SK-N-SH treated with all-trans-retinoic acid at 6 μM for 48 hours (cell line): ENCODE results near the gene PPP2R2C.

Experiments used
- ATAC-seq: fragments of 200-7000 bp; cut with Tn5 transposase; 3 replicates; pipeline ENCODE4 v1.9.1; 2020; ENCODE audit warnings: mild to moderate bottlenecking, moderate library complexity
- ARNTL ChIP-seq: fragments of 450-650 bp; formaldehyde crosslinking; IDR thresholded peaks from 2 replicates; pipeline ENCODE4 v1.5.0; 2020; ENCODE audit warnings: low read depth, mild to moderate bottlenecking, moderate library complexity, borderline replicate concordance
- BACH2 ChIP-seq: fragments of 250-450 bp; sonication (Bioruptor Pico); IDR thresholded peaks from 2 replicates; pipeline ENCODE4 v1.9.0; 2021; ENCODE audit warnings: mild to moderate bottlenecking, borderline replicate concordance
- CSDC2 ChIP-seq: fragments of 250-450 bp; sonication (Bioruptor Pico); IDR thresholded peaks from 2 replicates; pipeline ENCODE4 v1.5.0; 2020; ENCODE audit warnings: mild to moderate bottlenecking, moderate library complexity
- GLIS3 ChIP-seq: fragments of 250-450 bp; sonication (Bioruptor Pico); IDR thresholded peaks from 2 replicates; pipeline ENCODE4 v1.5.0; 2020; ENCODE audit warnings: mild to moderate bottlenecking, moderate library complexity
- ISL1 ChIP-seq: fragments of 250-450 bp; sonication (Bioruptor Pico); IDR thresholded peaks from 2 replicates; pipeline ENCODE4 v2.1.2; 2022; ENCODE audit warnings: mild to moderate bottlenecking, moderate library complexity
- OSR1 ChIP-seq: fragments of 250-450 bp; sonication (Bioruptor Pico); IDR thresholded peaks from 2 replicates; pipeline ENCODE4 v1.8.0; 2022; ENCODE audit warnings: moderate library complexity, mild to moderate bottlenecking, inconsistent platforms
- PPARA ChIP-seq: fragments of 250-450 bp; sonication (Bioruptor Pico); IDR thresholded peaks from 2 replicates; pipeline ENCODE4 v1.5.0; 2020; ENCODE audit warnings: mild to moderate bottlenecking, borderline replicate concordance
- RARB ChIP-seq: fragments of 250-450 bp; sonication (Bioruptor Pico); IDR thresholded peaks from 2 replicates; pipeline ENCODE4 v1.8.0; 2021; ENCODE audit warnings: mild to moderate bottlenecking, moderate library complexity
- SNAI2 ChIP-seq: fragments of 250-450 bp; sonication (Bioruptor Pico); IDR thresholded peaks from 2 replicates; pipeline ENCODE4 v1.5.0; 2020; ENCODE audit warnings: mild to moderate bottlenecking, moderate library complexity
- ZC3H10 ChIP-seq: fragments of 250-450 bp; sonication (Bioruptor Pico); IDR thresholded peaks from 2 replicates; pipeline ENCODE4 v1.5.1; 2021; ENCODE audit warnings: mild to moderate bottlenecking, moderate library complexity
- ZFP3 ChIP-seq: fragments of 250-450 bp; sonication (Bioruptor Pico); IDR thresholded peaks from 2 replicates; pipeline ENCODE4 v1.5.0; 2020; ENCODE audit warnings: mild to moderate bottlenecking, moderate library complexity
- ZFP30 ChIP-seq: fragments of 450-650 bp; formaldehyde crosslinking; IDR thresholded peaks from 2 replicates; pipeline ENCODE4 v1.5.0; 2022; ENCODE audit warnings: mild to moderate bottlenecking, moderate library complexity
- ZNF565 ChIP-seq: fragments of 450-650 bp; formaldehyde crosslinking; conservative IDR thresholded peaks from 2 replicates; pipeline ENCODE4 v1.5.0; 2020; ENCODE audit warnings: low read depth, mild to moderate bottlenecking, moderate library complexity
- ZNF70 ChIP-seq: fragments of 450-650 bp; formaldehyde crosslinking; IDR thresholded peaks from 2 replicates; pipeline ENCODE4 v1.5.0; 2020; ENCODE audit warnings: mild to moderate bottlenecking, moderate library complexity
- ZNF8 ChIP-seq: fragments of 450-650 bp; formaldehyde crosslinking; IDR thresholded peaks from 2 replicates; pipeline ENCODE4 v1.5.0; 2020; ENCODE audit warnings: mild to moderate bottlenecking, moderate library complexity
- TF ChIP-seq, protein P1 (sequence below): fragments of 250-450 bp; sonication (Bioruptor Pico); IDR thresholded peaks from 2 replicates; pipeline ENCODE4 v1.8.0; 2021; ENCODE audit warnings: low read depth, mild to moderate bottlenecking, moderate library complexity, borderline replicate concordance
- TF ChIP-seq, protein P2 (sequence below): fragments of 250-450 bp; sonication (Bioruptor Pico); IDR thresholded peaks from 2 replicates; pipeline ENCODE4 v1.5.1; 2021; ENCODE audit warnings: mild to moderate bottlenecking, moderate library complexity
- TF ChIP-seq, protein P3 (sequence below): fragments of 250-450 bp; sonication (Bioruptor Pico); IDR thresholded peaks from 2 replicates; pipeline ENCODE4 v1.8.0; 2020; ENCODE audit warnings: mild to moderate bottlenecking, moderate library complexity, borderline replicate concordance
- TF ChIP-seq, protein P4 (sequence below): fragments of 250-450 bp; sonication (Bioruptor Pico); IDR thresholded peaks from 2 replicates; pipeline ENCODE4 v1.5.0; 2020; ENCODE audit warnings: mild to moderate bottlenecking, moderate library complexity
- TF ChIP-seq, protein P5 (sequence below): fragments of 250-450 bp; sonication (Bioruptor Pico); IDR thresholded peaks from 2 replicates; pipeline ENCODE4 v1.5.1; 2020; ENCODE audit warnings: low read depth, mild to moderate bottlenecking, moderate library complexity

Gene PPP2R2C

GRCh38 chr4:6349896-6350603 lies 122.4 kb downstream of the PPP2R2C start:
- ATAC-seq: no peak
- TF ChIP-seq, protein P1, sequence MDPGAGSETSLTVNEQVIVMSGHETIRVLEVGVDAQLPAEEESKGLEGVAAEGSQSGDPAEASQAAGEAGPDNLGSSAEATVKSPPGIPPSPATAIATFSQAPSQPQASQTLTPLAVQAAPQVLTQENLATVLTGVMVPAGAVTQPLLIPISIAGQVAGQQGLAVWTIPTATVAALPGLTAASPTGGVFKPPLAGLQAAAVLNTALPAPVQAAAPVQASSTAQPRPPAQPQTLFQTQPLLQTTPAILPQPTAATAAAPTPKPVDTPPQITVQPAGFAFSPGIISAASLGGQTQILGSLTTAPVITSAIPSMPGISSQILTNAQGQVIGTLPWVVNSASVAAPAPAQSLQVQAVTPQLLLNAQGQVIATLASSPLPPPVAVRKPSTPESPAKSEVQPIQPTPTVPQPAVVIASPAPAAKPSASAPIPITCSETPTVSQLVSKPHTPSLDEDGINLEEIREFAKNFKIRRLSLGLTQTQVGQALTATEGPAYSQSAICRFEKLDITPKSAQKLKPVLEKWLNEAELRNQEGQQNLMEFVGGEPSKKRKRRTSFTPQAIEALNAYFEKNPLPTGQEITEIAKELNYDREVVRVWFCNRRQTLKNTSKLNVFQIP: no peak
- TF ChIP-seq BACH2 (CRISPR knock-in tag): no peak
- TF ChIP-seq OSR1 (CRISPR knock-in tag): no peak
- TF ChIP-seq, protein P2, sequence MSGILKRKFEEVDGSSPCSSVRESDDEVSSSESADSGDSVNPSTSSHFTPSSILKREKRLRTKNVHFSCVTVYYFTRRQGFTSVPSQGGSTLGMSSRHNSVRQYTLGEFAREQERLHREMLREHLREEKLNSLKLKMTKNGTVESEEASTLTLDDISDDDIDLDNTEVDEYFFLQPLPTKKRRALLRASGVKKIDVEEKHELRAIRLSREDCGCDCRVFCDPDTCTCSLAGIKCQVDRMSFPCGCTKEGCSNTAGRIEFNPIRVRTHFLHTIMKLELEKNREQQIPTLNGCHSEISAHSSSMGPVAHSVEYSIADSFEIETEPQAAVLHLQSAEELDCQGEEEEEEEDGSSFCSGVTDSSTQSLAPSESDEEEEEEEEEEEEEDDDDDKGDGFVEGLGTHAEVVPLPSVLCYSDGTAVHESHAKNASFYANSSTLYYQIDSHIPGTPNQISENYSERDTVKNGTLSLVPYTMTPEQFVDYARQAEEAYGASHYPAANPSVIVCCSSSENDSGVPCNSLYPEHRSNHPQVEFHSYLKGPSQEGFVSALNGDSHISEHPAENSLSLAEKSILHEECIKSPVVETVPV (CRISPR knock-in tag): no peak
- TF ChIP-seq ISL1 (CRISPR knock-in tag): no peak
- TF ChIP-seq CSDC2 (CRISPR knock-in tag): no peak
- TF ChIP-seq ZFP30 (CRISPR knock-in tag): no peak
- no peak for TF ChIP-seq GLIS3 (CRISPR knock-in tag)

GRCh38 chr4:6348408-6348807 lies 124.0 kb downstream of the PPP2R2C start:
- no peak for TF ChIP-seq CSDC2 (CRISPR knock-in tag)
- TF ChIP-seq, protein P3, sequence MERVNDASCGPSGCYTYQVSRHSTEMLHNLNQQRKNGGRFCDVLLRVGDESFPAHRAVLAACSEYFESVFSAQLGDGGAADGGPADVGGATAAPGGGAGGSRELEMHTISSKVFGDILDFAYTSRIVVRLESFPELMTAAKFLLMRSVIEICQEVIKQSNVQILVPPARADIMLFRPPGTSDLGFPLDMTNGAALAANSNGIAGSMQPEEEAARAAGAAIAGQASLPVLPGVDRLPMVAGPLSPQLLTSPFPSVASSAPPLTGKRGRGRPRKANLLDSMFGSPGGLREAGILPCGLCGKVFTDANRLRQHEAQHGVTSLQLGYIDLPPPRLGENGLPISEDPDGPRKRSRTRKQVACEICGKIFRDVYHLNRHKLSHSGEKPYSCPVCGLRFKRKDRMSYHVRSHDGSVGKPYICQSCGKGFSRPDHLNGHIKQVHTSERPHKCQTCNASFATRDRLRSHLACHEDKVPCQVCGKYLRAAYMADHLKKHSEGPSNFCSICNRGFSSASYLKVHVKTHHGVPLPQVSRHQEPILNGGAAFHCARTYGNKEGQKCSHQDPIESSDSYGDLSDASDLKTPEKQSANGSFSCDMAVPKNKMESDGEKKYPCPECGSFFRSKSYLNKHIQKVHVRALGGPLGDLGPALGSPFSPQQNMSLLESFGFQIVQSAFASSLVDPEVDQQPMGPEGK (CRISPR knock-in tag): no peak
- TF ChIP-seq ZFP30 (CRISPR knock-in tag): no peak
- TF ChIP-seq OSR1 (CRISPR knock-in tag): no peak
- TF ChIP-seq ZC3H10 (CRISPR knock-in tag): no peak
- TF ChIP-seq PPARA: no peak
- TF ChIP-seq RARB: no peak
- TF ChIP-seq GLIS3 (CRISPR knock-in tag): no peak
- TF ChIP-seq ZNF8 (CRISPR knock-in tag): no peak
- TF ChIP-seq ZFP3 (CRISPR knock-in tag): no peak
- TF ChIP-seq, protein P2 (CRISPR knock-in tag): no peak
- TF ChIP-seq, protein P1: no peak
- TF ChIP-seq BACH2 (CRISPR knock-in tag): no peak
- TF ChIP-seq ISL1 (CRISPR knock-in tag): no peak
- TF ChIP-seq ZNF565 (CRISPR knock-in tag): no peak
- ATAC-seq: no peak

DNA sequence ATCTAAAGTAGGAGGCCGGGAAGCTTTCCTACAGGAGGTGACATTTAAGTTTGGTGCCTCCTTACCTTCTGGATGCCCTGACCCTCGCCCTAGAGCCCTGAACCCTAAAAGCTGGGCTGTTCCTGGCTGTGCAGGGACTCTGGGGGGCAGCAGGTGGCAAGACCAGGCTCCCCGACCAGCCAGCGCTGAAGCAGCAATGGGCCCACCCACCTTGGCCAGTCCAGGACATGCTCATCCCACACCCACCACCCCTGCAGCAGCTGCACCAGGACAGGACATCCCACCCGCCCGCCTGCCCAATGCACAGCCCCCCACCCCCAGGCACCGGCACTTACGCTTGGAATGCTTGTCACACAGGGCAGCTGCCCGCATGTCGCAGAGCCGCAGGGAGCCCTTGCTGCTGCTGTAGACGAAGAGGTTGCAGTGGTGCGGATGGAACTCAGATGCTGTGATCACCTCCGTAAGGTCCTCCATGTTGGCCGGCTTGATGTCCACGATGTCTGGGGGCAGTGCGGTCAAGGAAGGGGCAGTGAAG lies 124.8 kb downstream of the PPP2R2C start:
- no peak for ATAC-seq
- no peak for TF ChIP-seq SNAI2 (CRISPR knock-in tag)
- TF ChIP-seq, protein P4, sequence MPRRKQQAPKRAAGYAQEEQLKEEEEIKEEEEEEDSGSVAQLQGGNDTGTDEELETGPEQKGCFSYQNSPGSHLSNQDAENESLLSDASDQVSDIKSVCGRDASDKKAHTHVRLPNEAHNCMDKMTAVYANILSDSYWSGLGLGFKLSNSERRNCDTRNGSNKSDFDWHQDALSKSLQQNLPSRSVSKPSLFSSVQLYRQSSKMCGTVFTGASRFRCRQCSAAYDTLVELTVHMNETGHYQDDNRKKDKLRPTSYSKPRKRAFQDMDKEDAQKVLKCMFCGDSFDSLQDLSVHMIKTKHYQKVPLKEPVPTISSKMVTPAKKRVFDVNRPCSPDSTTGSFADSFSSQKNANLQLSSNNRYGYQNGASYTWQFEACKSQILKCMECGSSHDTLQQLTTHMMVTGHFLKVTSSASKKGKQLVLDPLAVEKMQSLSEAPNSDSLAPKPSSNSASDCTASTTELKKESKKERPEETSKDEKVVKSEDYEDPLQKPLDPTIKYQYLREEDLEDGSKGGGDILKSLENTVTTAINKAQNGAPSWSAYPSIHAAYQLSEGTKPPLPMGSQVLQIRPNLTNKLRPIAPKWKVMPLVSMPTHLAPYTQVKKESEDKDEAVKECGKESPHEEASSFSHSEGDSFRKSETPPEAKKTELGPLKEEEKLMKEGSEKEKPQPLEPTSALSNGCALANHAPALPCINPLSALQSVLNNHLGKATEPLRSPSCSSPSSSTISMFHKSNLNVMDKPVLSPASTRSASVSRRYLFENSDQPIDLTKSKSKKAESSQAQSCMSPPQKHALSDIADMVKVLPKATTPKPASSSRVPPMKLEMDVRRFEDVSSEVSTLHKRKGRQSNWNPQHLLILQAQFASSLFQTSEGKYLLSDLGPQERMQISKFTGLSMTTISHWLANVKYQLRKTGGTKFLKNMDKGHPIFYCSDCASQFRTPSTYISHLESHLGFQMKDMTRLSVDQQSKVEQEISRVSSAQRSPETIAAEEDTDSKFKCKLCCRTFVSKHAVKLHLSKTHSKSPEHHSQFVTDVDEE: no peak
- no peak for TF ChIP-seq ISL1 (CRISPR knock-in tag)
- no peak for TF ChIP-seq ARNTL (CRISPR knock-in tag)
- TF ChIP-seq ZC3H10 (CRISPR knock-in tag): no peak
- TF ChIP-seq, protein P5, sequence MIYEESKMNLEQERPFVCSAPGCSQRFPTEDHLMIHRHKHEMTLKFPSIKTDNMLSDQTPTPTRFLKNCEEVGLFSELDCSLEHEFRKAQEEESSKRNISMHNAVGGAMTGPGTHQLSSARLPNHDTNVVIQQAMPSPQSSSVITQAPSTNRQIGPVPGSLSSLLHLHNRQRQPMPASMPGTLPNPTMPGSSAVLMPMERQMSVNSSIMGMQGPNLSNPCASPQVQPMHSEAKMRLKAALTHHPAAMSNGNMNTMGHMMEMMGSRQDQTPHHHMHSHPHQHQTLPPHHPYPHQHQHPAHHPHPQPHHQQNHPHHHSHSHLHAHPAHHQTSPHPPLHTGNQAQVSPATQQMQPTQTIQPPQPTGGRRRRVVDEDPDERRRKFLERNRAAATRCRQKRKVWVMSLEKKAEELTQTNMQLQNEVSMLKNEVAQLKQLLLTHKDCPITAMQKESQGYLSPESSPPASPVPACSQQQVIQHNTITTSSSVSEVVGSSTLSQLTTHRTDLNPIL (CRISPR knock-in tag): no peak
- TF ChIP-seq, protein P2 (CRISPR knock-in tag): no peak
- no peak for TF ChIP-seq OSR1 (CRISPR knock-in tag)
- TF ChIP-seq ZNF70 (CRISPR knock-in tag): no peak
- TF ChIP-seq ZFP3 (CRISPR knock-in tag): no peak
- no peak for TF ChIP-seq GLIS3 (CRISPR knock-in tag)
- TF ChIP-seq PPARA: no peak
- no peak for TF ChIP-seq ZNF8 (CRISPR knock-in tag)
